KMS-11 (cell line): Measurements from ENCODE around the gene DDX1.
"Not testable (repeated sequence)": the region's sequence is repeated elsewhere in the genome, so short reads cannot be mapped to it uniquely, and the experiment has no call there.

Source experiments
- H2AFZ ChIP-seq: fragments of 200-600 bp; sonication (generic); 2 replicates; pipeline ENCODE4 v1.6.1; 2016; ENCODE audit warnings: antibody characterized with exemption, mixed run types, low read depth
- H3K27ac ChIP-seq: fragments of 200-600 bp; sonication (generic); 2 replicates; pipeline ENCODE4 v1.6.1; 2016; ENCODE audit warnings: mild to moderate bottlenecking, mixed run types
- H3K27me3 ChIP-seq: fragments of 200-600 bp; sonication (generic); 2 replicates; pipeline ENCODE4 v1.6.1; 2017; ENCODE audit warnings: mild to moderate bottlenecking, low read depth, mixed run types, moderate library complexity; ENCODE audit not compliant: insufficient read depth
- H3K36me3 ChIP-seq: fragments of 200-600 bp; sonication (generic); 2 replicates; pipeline ENCODE4 v1.6.1; 2017; ENCODE audit warnings: mild to moderate bottlenecking, mixed run types; ENCODE audit not compliant: insufficient read depth
- H3K4me1 ChIP-seq: fragments of 200-600 bp; sonication (generic); 2 replicates; pipeline ENCODE4 v1.6.1; 2016; ENCODE audit warnings: mild to moderate bottlenecking, low read depth, mixed run types; ENCODE audit not compliant: poor library complexity, severe bottlenecking
- H3K4me2 ChIP-seq: fragments of 200-600 bp; sonication (generic); 2 replicates; pipeline ENCODE4 v1.7.0; 2016; ENCODE audit warnings: mild to moderate bottlenecking, mixed run types
- H3K4me3 ChIP-seq: fragments of 200-600 bp; sonication (generic); IDR thresholded peaks from 2 replicates; pipeline ENCODE4 v1.6.1; 2017; ENCODE audit warnings: low read depth, low read length, mixed read lengths; ENCODE audit not compliant: insufficient read depth
- H3K79me2 ChIP-seq: fragments of 200-600 bp; sonication (generic); 2 replicates; pipeline ENCODE4 v1.6.1; 2016; ENCODE audit warnings: low read depth, mixed run types; ENCODE audit not compliant: insufficient read depth
- H3K9ac ChIP-seq: fragments of 200-600 bp; sonication (generic); 2 replicates; pipeline ENCODE4 v1.6.1; 2016; ENCODE audit warnings: mild to moderate bottlenecking, mixed run types
- H4K20me1 ChIP-seq: fragments of 200-600 bp; sonication (generic); 2 replicates; pipeline ENCODE4 v1.6.1; 2016; ENCODE audit warnings: mild to moderate bottlenecking, mixed run types; ENCODE audit not compliant: insufficient read depth
- CTCF ChIP-seq: fragments of 200-600 bp; sonication (generic); conservative IDR thresholded peaks from 2 replicates; pipeline ENCODE4 v1.6.1; 2017; ENCODE audit warnings: low read depth, mild to moderate bottlenecking, antibody characterized with exemption, low read length, moderate library complexity, mixed read lengths

Gene DDX1

GRCh38 chr2:15608392-15608761 is 16.7 kb downstream of the DDX1 start:
- no peak for TF ChIP-seq CTCF
- Histone ChIP-seq H3K9ac (no peak overlapping the region), H3K27ac (no peak overlapping the region), H2AFZ (no peak overlapping the region), H3K4me3 (no peak overlapping the region), H3K27me3 (no peaks in the 10 kb centered on the region), H3K4me1 (no peaks in the 10 kb centered on the region), H3K4me2 (no peak overlapping the region), H3K79me2 (no peaks in the 10 kb centered on the region), H3K36me3 (peaks cover 13% of the 10 kb centered on the region; the same call in 1 of the 2 replicates), H4K20me1 (no peaks in the 10 kb centered on the region)

GRCh38 chr2:15609341-15610042 is 17.8 kb downstream of the DDX1 start:
- TF ChIP-seq CTCF = no peak
- Histone ChIP-seq H3K27ac (no peak overlapping the region), H4K20me1 (no peaks in the 10 kb centered on the region), H3K4me1 (no peaks in the 10 kb centered on the region), H3K27me3 (no peaks in the 10 kb centered on the region), H3K36me3 (peaks cover 13% of the 10 kb centered on the region; the same call in 1 of the 2 replicates), H2AFZ (no peak overlapping the region), H3K4me2 (no peak overlapping the region), H3K9ac (no peak overlapping the region), H3K4me3 (no peak overlapping the region), H3K79me2 (no peaks in the 10 kb centered on the region)

- H3K4me2 ChIP-seq = no peak overlapping the region
- no peaks in the 10 kb centered on the region for H3K27me3 ChIP-seq
- no peak for TF ChIP-seq CTCF
- H3K4me1 ChIP-seq = no peaks in the 10 kb centered on the region
- no peaks in the 10 kb centered on the region for H3K79me2 ChIP-seq
- no peak overlapping the region for H3K27ac ChIP-seq
- H3K36me3 ChIP-seq = peaks cover 9% of the 10 kb centered on the region; the same call in 1 of the 2 replicates
- no peaks in the 10 kb centered on the region for H4K20me1 ChIP-seq
- H2AFZ ChIP-seq = no peak overlapping the region
- no peak overlapping the region for H3K9ac ChIP-seq
- no peak overlapping the region for H3K4me3 ChIP-seq
Observed at GRCh38 chr2:15610430-15610952, 18.8 kb downstream of the DDX1 start.

- H3K4me1 ChIP-seq, H3K4me2 ChIP-seq, H2AFZ ChIP-seq, H3K27me3 ChIP-seq, H3K36me3 ChIP-seq, H4K20me1 ChIP-seq, H3K4me3 ChIP-seq, H3K9ac ChIP-seq, H3K79me2 ChIP-seq, H3K27ac ChIP-seq: not testable (repeated sequence)
Observed at GRCh38 chr2:15612101-15612500, 20.4 kb downstream of the DDX1 start.

GRCh38 chr2:15613736-15614429 is 22.2 kb downstream of the DDX1 start:
- no peak for TF ChIP-seq CTCF
- no peak overlapping the region for H3K4me2 ChIP-seq
- no peak overlapping the region for H3K27ac ChIP-seq
- no peak overlapping the region for H3K9ac ChIP-seq
- no peaks in the 10 kb centered on the region for H3K27me3 ChIP-seq
- no peak overlapping the region for H3K4me3 ChIP-seq
- H3K4me1 ChIP-seq = no peaks in the 10 kb centered on the region
- H4K20me1 ChIP-seq = no peaks in the 10 kb centered on the region
- no peaks in the 10 kb centered on the region for H3K79me2 ChIP-seq
- H2AFZ ChIP-seq = no peak overlapping the region
- no peaks in the 10 kb centered on the region for H3K36me3 ChIP-seq
